ENCODE measurements around the gene KIF6. TPM values are rescaled to one million over a fixed set of nuclear protein-coding genes. Genes with fewer than 3 reads are reported as not detected.

The KIF6 gene
- total RNA-seq, 1 experiment from 2014 or later: not detected

- Histone ChIP-seq H3K9me3 (ENCODE audit: control insufficient read depth, insufficient read depth, low read depth, low read length) (no peaks in the 10 kb centered on the region), H3K27me3 (ENCODE audit: control insufficient read depth, insufficient read depth, low read length) (no peaks in the 10 kb centered on the region), H3K4me1 (ENCODE audit: control insufficient read depth, insufficient read depth, low read length) (no peaks in the 10 kb centered on the region), H3K27ac (ENCODE audit: low read length) (no peak overlapping the region), H3K4me3 (ENCODE audit: low read depth in 2 of 2, low read length in 2 of 2) (no peak overlapping the region), H3K36me3 (ENCODE audit: control insufficient read depth, insufficient read depth, low read length) (no peaks in the 10 kb centered on the region)
- DNase-seq (ENCODE audit: low read depth, low spot score) (no peak), ATAC-seq (no peak)
- in situ Hi-C loops (cut with HindIII; ENCODE audit: low pct_unique_long_range_greater_than_20kb, low sequenced_read_pairs): no loop called here
- no peak for TF ChIP-seq SIN3A (IDR thresholded peaks at IDR 0.05; ENCODE audit: borderline replicate concordance, insufficient read depth, low read depth, low read length)
- TF ChIP-seq CTCF (IDR thresholded peaks at IDR 0.05): no peak
- TF ChIP-seq TCF7L2 (IDR thresholded peaks at IDR 0.05; ENCODE audit: low read depth, low read length): no peak
- no peak for TF ChIP-seq POLR2AphosphoS5 (IDR thresholded peaks at IDR 0.05; ENCODE audit: low read depth, low read length)
- TF ChIP-seq REST (IDR thresholded peaks at IDR 0.05; ENCODE audit: insufficient read depth in 1 of 2, low read depth in 2 of 2, low read length in 1 of 2): no peak
- ChIA-PET POLR2A (no interaction called here), CTCF (no interaction called here)
- BruUV-seq (replicated peaks): no TSS peak
- intact Hi-C loops (cut with micrococcal nuclease; ENCODE audit: unreplicated experiment): no loop called here
Observed at GRCh38 chr6:39642270-39642669, 82.9 kb downstream of the KIF6 start.

GRCh38 chr6:39638126-39638822 lies 86.9 kb downstream of the KIF6 start:
- TF ChIP-seq REST (IDR thresholded peaks at IDR 0.05; ENCODE audit: insufficient read depth in 1 of 2, low read depth in 2 of 2, low read length in 1 of 2): no peak
- no peak for TF ChIP-seq POLR2AphosphoS5 (IDR thresholded peaks at IDR 0.05; ENCODE audit: low read depth, low read length)
- no peak for TF ChIP-seq CTCF (IDR thresholded peaks at IDR 0.05)
- TF ChIP-seq TCF7L2 (IDR thresholded peaks at IDR 0.05; ENCODE audit: low read depth, low read length): no peak
- no peak for TF ChIP-seq SIN3A (IDR thresholded peaks at IDR 0.05; ENCODE audit: borderline replicate concordance, insufficient read depth, low read depth, low read length)
- ATAC-seq (no peak), DNase-seq (ENCODE audit: low read depth, low spot score) (no peak)
- H3K4me3 ChIP-seq (ENCODE audit: low read depth in 2 of 2, low read length in 2 of 2): no peak overlapping the region
- H3K4me1 ChIP-seq (ENCODE audit: control insufficient read depth, insufficient read depth, low read length): no peaks in the 10 kb centered on the region
- intact Hi-C loops (cut with micrococcal nuclease; ENCODE audit: unreplicated experiment) (no loop called here), in situ Hi-C loops (cut with HindIII; ENCODE audit: low pct_unique_long_range_greater_than_20kb, low sequenced_read_pairs) (no loop called here)
- no peaks in the 10 kb centered on the region for H3K36me3 ChIP-seq (ENCODE audit: control insufficient read depth, insufficient read depth, low read length)
- BruUV-seq (replicated peaks): no TSS peak
- no peak overlapping the region for H3K27ac ChIP-seq (ENCODE audit: low read length)
- no peaks in the 10 kb centered on the region for H3K9me3 ChIP-seq (ENCODE audit: control insufficient read depth, insufficient read depth, low read depth, low read length)
- ChIA-PET POLR2A (no interaction called here), CTCF (no interaction called here)
- no peaks in the 10 kb centered on the region for H3K27me3 ChIP-seq (ENCODE audit: control insufficient read depth, insufficient read depth, low read length)

Data from Panc1 (cell line).